NCI-H748 treated with DMSO at 0.1 percent for 48 hours (cell line): ENCODE results near the gene RANBP1.
"Not testable (repeated sequence)": the region's sequence is repeated elsewhere in the genome, so short reads cannot be mapped to it uniquely, and the experiment has no call there.

Source experiments
- DNase-seq: peaks from one replicate; lab custom pipeline; 2025; lab: John Stamatoyannopoulos, UW

Gene RANBP1

DNA sequence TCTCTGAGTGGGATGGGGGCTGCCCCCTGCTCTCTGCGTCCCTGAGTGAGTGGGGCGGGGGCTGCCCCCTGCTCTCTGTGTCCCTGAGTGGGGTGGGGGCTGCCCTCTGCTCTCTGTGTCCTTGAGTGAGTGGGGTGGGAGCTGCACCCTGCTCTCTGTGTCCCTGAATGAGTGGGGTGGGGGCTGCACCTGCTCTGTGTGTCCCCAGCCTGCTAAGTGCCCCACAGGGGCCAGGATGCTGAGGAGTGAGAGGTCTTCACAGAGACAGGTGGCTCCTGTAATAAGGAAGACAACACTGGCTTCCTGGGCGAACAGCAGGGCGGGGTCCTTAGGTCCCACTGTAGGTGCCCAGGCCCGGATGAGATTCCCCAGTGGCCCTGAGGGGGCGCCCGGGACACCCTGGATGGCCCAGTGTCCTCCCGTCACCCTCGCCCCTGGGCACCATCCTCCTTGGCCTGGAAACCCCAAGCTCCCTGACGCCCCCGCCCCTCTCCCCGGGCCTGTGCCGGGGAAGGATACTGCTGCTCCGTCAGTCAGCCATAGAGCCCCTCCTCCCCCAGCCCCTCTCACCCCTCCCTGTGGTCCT is 38.8 kb downstream of the RANBP1 start:
- DNase-seq: no peak

DNA sequence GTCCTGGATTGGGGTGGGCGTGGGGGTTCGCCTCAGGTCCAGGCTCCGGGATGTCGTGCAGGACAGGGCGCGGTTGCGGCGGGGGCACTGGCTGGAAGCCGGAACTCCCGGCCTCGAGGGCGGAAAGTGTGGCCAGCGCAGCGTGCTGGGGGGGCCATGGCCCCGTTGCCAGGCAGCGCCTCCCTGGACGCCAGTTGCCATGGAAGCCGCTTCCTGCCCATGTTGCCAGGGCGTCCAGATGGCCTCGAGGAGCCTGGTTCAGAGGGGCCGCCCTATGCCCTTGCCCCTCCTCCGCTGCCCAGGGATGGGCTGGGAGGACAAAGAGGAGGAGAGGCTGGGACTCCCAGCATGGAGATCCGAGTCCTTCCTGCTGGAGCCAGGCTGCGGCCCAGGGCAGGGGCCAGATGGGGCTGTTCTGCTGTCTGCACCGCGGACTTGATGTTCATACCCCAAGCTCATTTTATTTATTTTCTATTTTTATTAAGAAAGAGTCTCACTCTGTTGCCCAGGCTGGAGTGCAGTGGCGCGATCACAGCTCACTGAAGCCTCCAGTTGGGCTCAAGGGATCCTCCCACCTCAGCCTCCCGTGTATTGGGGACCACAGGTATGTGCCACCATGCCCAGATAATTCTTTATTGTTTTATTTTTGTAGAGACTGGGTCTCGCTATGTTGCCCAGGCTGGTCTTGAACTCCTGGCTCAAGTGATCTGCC is 39.6 kb downstream of the RANBP1 start:
- peak; percentile 63 for DNase-seq

DNA sequence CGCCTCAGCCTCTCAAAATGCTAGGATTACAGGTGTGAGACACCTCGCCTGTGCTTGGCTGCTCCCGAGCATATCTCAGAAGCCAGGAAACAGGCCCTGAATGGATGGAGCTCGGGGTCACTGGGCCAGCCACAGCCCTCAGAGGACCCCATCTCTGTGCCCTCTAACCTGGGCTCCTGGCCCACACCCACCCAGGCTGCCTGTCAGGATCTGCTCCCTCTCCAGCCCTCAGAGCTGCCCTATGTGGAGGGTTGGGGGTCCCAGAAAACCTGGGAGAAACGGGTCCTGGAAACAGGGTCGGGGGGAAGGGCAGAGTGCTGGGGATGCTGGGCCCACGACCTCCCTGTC is 40.1 kb downstream of the RANBP1 start:
- DNase-seq: no peak

DNA sequence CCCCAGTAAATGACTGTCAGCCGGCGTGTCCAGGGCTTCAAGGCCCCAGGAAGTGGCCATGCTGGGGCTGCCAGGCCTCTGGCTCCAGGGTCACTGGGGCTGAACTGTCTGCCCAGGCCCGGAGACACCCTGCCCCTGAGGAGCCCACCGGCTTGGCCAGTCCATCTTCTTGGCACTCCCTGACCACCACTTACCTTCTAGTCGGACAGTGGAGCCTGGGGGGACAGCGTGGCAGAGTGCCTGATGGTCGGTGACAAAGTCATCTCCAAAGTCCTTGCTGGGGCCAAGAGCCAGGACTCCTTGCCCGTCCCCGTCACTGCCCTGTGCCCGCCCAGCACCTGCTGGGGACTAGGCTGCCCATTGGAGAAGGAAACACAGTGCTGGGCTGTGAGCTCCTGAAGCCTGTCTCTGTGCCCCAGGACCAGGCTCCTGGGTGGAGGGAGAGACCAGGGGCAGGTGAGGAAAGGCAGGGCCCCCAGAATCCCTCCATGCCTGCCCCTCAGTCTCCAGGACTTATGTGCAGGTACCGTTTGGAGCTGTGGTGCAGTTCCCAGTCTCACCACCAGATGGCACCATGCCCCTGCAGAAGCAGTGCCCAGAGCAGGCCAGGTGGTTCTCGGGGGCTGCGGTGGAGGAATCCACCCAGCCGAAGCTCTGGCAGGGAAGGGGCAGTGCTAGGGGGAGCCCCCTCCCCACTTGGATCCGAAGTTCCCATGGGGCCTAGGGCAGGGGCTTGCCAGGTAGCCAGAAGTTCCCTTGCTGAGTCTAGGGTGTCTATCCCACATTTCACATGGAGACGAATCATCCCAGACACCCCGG is 40.9 kb downstream of the RANBP1 start:
- DNase-seq: peak; percentile 7

DNA sequence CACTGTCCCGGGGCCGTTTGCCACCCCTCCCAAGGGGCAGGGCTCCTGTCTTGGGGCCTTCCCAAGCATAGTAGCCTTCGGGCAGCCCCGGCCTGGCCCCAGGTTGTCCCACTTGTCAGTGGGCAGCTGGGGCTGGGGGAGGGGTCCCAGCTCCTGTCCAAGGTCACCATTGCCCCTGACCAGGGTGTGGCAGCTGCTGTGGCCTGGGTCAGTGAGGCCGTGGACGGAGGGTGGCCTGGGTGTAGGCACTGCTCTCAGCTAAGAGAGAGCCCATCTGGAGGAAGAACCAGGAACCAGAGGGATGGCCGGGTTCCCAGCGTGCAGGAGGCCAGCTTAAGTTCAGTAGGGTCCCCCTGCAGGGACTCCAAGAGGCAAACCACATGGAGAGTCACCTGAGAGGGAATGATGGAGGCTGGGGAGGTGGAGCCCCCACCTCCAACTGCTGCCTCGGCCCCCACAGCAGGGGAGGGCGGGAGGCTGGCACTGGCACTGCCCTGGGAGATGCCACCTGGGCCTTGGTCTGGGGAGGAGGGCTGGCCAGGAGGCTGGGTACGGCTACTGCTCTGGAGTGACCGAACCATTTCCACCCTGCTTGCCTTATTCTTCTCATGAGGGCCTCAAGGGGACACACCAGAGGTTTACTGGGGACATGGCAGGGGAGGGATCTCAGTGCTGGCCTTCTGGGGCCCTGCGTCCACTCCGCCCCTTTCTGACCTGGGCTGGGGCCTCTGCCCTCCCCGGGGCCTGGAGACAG is 41.7 kb downstream of the RANBP1 start:
- DNase-seq: no peak

DNA sequence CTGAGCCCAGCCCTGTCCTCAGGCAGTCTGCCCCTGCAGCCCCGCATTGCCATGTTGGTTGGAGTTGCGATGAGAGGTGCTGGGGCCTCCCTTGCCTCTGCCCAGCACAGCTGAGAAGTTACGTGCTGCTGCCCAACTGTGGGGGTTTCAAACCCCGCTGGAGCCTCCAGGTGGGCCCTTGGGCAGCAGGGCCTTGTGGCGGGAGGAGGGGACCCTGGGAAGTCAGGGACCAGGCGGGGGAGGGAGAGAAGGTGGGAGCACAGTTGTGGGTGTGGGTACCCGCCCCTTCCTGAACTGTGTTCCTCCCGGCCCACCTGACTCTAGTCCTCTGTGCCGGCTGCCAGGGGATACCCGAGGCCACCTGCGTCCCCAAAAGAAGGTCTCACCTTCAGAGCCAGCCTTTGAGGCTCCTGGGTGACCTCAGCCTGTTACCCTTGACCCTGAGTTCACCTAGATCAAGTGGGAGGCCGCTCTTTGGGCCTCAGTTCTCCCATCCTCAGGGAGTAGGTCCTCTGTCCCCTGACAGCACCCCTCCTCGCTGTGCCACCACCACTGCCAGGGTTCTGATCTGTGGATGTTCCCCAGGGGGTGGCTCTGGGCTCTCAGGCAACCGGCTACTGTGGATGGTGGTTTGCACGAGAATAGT is 42.6 kb downstream of the RANBP1 start:
- DNase-seq: no peak

DNA sequence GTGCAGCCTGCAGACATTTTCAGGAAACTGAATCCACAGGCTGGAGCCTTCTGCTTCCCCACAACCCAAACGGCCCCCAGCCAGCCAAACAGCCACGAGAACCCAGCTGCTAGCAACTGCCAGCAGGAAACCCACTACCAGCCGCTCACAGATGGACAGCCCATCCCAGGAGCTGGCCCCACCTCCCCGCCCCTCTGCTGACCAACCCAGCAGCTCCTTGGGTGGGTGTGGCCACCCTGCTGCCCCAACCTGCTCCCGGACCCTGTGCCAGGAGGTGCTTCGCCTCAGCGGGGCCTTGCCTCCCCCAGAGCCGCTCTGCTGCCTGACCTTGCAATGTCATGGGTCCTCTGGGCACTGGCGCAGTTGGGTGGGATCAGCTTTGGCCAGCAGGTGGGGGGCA is 43.2 kb downstream of the RANBP1 start:
- no peak for DNase-seq

DNA sequence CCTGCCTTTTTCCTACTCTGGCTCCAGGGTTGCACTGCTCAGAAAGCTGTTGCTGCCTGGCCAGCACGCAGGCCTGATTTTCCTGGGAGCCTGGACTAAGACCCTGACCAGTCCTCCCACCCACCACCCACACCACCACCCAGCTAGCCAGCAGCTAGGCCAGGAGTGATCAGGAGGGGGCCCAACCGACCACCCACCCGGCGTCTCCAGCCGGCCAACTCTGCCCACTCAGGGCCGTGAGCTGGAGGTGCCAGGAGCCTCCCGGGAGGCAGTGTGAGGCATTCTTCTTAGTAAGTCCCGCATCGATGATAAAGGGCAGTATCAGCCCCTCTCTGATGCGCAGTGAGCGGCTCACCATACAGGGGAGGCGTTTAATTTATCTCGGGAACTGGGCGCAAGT is 43.6 kb downstream of the RANBP1 start:
- DNase-seq: not testable (repeated sequence)

DNA sequence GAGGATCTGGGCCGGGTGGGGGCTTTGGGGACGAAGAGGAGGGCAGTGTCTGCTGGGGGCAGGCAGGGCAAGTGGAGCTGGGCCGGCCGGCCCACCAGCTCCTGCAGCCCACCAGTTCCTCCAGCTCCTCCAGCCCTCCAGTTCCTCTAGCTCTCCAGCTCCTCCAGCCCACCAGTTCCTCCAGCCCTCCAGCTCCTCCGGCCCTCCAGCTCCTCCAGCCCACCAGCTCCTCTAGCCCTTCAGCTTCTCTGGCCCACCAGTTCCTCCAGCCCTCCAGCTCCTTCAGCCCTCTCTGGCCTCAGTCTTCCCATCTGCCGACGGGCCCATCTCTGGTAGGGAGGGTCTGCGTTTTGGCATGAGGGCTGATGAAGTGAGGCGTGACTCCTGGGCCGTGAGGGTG is 44.1 kb downstream of the RANBP1 start:
- no peak for DNase-seq

DNA sequence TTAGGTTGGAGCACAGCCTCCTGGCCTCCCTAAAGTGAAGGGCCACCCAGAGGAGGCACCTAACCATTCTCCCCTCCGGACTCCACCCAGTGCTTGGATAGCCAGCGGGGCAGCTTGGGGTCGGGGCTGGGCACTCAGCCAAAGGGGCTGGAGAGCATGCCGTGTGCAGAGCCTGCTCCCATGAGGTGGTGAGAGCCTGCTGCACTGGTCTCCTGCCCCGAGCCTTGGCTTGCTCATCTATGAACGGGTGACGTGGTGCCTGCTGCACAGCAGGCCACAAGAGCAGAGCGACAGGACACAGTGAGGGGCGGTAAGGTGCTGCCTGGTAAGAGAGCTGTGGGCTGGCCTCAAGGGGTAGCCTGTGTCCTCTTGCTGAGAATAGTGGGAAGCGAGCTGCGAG is 49.0 kb downstream of the RANBP1 start:
- DNase-seq: no peak

DNA sequence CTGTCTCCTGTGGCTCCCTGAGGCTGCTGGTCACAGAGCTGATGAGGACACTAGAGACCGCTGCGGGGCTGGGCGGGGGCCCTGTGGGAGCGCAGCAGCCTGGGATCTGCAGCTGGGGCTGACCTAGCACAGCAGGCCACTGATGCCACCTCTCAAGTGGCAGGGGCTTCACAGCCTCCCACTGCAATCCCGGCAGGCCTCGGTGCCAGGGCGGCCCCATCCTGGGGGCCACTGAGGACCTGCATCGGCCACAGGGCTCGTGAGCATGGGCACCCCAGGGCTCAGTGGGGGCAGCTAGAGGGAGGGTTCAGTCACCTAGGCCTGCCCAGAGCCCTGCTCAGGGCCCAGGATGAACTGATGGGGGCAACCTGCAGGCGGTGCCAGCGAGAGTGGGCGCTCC is 49.5 kb downstream of the RANBP1 start:
- DNase-seq: no peak

DNA sequence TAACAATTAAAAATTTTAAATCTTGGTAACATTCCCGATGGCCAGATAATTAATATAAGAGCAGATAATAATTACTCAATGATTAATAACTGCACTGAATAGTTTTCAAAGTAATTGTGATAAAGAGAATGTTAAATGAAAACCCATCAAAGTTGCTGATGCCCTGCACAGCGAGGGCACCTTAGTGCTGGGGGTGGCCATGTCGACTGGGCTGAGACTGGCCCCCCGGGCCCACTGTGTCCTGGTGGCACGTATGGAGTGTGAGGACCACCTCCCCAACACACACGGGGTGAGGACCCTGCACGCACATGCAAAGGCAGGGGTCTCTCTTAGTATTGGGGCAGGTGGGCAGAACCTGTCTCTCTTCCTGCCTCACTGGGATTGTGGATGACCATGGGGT is 50.0 kb downstream of the RANBP1 start:
- no peak for DNase-seq

DNA sequence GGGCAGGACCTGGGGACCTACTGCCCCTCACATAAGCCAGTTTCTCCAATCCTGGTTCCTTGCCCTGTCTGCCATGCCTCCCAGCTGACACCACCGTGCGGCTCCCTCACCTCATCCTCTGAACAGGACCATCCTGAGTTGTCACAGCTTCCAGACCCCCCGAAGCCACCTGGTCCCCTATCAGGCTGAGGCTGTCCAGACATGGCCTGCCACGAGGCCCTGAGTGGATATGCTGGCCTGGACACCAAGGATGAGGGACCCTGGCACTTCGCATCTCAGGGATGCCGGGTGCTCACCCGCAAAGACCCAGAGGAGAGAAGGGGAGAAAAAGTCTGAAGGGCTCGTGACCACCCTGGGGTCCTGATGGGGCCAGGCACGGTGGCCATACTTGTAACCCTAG is 50.8 kb downstream of the RANBP1 start:
- DNase-seq: no peak

DNA sequence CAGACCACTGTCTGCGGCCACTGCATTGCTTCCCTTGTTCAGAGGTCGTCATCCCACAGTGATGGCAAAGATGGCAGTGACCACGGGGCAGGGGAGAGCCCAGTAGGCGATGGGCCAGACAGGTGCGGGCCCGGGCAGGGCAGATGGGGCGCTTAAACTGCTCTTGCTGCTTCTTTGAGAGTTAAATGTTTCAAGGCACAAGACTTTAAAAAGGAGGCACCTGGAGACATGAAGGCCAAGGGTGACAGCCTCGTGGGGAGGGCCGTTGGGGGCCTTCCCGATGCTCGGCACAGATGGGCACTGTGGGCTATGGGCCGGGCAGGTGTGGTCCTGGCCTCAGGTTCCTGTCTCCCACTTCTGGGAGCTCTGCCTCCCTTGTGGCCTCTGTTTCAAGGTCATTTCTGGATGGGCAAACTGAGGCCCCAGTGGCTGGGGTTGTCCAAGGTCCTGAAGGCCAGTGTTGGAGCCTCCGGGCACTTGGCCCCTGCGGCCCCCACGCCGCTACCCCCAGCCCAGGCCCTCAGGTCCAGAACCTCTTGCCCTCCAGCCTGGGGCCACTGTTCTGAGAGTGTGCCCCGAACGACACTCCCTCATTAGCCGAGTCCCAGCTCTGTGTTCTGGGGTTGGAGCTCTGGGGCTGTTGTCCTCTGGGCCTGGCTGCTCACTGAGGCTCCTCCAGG is 51.9 kb downstream of the RANBP1 start:
- DNase-seq: no peak

DNA sequence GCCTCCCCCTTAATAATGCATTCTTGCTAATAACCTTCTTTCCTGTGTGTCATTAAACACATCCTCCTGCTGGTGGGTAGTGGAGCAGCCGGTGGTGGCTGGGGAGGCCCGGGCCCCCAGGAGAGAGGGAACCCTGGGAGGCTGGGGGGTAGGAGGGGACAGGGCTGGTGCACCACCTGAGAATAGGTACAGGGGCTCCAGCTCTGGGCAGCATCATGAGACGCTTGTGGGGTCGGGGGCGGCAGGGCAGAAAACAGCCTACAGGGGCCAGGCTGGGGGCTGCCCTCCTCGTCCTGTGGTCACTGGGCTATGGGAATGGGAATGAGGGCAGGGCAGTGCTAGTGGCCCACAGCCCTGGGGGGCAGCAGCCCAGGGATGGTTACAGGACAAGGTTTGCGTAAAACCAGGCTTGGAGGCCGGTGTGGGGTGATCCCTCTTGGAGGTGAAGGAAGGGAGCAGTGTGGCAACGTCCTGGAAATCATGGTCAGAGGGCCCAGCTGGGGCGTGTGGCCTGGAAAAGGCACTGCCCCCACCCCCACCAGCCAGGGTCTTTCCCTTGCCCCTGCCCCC is 53.4 kb downstream of the RANBP1 start:
- DNase-seq: no peak

DNA sequence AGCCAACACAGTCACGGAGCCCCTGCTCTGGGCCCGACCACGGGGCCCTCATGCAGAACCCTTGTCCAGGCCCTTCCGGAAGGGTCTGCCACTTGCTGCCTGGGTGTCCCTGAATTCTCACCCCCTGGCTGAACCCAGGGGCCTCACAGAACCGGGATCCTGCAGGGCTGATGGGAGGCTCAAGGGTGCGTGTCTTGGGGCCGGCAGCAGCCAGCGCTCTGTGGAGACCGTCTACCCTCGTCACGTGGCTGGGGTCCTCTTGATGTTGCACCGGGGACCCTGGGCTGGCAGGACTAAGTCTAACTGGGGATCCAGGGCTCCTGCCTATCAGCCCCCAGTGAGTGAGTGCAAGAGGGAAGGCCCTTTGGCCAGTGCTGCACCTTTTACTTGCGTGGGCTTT is 54.3 kb downstream of the RANBP1 start:
- DNase-seq: no peak

DNA sequence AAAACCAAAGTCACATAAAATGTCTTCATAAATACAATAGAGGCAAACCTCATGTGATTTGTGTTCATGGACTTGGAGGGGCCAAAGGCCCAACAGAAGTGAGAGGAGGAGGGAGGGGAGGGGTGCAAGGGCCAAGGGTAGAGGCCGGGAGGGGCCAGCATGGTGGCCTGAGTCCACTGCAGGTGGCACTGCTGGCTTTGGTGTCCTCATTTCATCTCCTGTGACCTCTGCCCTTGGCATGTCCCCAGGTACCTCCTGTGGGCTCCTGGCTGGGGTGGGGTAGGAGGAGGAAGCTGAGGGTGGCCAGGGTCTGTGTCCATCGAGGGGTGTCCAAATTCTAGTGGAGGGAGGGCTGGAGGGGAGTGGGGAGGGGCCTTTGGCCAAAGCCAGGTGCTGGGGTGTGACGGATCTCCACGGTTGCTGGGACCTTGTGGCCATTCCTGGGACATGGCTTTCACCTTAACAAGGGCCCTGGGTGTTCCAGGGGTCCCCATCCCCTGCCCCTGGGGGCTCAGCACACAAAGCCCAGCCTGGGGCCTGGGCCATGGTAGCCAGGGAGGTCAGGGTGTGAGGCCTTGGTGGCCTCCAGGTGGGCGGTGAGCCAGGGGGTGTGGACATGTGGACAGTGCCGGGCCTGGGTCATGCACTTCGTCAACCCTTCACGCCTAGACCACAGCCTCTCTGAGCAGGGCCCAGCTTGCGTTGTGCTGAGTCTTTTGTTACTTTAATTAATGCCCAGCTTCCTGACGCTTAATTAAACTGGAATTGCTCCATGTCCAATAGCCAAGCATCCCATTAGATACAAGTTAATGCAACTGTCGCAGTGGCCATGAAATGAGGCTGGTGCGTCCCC is 55.6 kb downstream of the RANBP1 start:
- DNase-seq: no peak

DNA sequence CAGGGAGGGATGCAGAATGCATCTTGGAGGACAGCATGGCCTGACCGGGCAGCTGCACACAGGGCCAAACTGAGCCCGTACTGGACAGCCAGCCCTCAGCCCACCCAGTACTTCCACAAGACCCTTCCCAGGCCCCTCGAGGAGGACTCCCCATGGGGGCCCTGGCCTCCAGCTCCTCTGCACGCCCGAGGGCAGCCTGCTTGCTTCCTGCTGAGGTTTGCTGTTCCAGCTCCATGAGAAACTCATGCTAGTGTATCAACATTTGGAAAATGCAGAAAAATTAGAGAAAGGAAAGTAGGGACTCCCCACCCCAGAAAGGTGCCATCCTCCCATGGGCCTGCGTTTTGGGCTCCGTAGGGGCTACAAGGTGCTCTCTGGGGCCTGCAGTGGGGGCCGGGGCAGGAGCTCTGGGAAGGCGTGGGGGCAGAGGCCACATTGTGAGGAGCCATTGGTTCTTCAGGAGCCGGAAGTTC is 56.3 kb downstream of the RANBP1 start:
- DNase-seq: no peak

DNA sequence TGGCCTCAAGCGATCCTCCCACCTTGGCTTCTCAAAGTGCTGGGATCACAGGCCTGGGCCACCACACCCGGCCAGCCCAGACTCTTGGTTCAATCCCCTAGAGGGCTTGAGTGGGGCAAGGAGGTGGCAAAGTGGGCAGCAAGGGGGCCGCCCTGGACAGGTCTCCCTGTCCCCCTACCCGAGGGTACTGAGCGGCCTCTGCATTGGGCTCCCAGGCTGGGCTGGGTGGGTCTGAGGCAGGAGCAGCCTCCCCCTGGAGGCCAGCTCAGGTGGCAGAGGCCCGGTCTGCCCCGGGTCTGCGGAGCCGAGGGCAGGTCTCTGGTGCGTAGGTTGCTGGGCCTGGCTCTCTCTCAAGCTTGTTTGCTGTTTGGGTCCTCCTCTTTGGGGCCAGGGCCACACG is 57.3 kb downstream of the RANBP1 start:
- DNase-seq: no peak

DNA sequence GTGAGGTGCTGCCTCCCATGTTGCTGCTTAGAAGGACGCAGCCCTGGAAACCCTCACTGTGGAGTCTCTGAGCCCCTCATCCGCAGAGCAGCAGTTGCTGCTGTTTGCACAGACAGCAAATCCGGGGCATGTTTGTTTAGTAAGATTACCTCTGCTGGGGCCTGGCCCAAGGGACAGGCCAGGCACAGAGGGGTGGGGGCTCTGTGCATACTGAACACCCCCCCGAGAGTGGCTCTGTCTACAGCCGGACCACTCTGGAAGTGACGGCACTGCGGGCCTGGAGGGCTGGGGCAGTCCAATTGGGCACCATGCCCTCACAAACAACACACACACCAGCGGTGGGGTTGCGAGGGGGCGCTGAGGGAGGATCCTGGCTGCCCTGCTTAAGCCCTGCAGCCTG is 57.9 kb downstream of the RANBP1 start:
- DNase-seq: no peak
